ENCODE results near the gene LRTM2.
A peak's percentile ranks its signal among the peaks of the same experiment; 100 is the strongest.

Gene LRTM2

DNA sequence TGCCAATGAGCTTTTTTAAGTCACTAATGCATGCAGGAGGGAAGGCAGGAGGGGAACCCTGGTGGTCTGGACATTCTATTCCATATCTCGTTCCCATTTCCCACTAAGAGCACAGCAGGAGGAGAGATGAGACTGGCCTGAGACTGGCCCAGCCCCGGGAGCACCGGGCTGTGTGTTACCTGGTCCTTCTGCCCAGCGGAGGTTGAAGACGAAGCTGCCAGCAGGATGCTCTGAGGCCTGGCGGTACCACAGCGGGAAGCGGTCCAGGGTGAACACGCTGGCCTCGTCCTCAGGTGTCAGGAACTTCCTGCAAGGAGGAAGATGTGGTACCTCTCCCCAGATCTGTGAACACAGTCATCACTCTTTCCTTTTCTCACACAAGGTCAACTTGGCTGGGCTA lies 23.9 kb downstream of the LRTM2 start:
- DNase-seq: no peak

DNA sequence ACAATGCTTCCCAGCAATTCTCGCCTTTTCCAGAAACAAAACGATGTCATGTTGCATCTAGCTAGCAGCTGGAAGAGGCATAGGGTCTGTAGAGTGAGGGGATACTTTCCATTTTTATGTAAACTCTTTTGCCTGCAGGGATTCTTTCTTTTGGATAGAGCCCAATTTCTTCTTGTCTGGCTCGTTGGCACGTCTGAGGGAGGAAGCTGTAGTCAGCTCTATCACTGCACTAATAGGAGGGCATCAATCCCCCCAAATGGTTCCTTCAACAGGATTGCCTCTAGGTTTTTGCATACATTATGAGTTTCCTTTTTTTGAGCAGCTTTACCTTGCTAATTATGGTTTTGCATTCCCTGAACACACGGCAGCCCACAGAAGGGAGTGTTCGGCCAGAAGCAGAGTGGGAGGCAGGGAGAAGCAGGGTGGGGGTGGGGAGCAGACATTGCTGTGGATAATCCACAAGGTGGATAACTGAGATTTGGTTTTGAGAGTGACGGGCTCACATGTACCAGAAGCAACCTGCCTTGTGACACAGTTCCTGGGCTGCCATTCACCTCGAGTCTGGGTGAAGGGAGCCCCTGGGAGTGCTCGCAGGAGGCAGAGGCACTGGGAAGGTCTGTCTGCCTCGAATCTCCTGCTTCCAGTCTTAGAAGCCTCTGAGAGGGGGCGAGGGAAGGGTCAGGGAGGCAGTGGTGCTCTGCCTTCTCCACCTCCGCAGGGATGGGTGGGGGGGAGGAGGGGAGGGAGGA lies 24.5 kb downstream of the LRTM2 start:
- no peak for DNase-seq

DNA sequence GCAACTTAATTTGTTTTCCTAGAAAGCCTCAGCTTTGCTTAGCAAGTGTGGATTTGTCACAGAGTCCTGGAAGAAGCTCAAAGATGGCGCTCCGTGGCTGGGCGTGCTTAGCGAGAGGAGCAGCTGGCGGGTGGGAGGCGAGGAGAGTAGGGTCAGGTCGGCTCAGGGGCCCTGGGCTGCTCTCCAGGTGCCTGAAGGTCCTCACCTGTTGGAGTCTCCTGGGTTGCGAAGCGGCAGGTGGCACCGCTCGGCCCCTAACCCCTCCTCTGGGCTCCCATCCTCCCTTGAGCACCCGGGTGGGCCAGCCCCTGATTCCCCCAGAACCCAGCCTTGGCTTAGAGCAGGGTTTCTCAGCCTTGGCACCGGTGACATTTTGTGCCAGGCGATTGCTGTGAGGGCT lies 25.1 kb downstream of the LRTM2 start:
- no peak for DNase-seq

DNA sequence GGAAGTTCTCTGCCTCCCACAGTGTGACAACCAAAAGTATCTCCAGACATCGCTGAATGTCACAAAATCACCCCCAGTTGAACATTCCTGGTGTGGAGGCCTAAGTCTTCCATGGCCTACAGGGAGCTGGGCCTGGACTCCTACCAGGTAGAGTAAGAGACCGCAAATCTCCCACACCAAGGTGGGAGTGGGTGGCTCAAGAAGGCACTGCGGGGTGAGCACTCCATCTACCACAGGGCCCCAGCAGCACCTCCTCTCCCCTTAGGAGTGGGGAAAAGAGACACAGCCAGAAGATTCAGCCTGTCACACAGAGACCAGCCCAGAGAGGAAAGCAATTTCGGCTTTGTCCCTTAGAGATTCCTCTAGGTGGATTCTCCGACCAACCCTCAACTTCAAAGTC lies 25.5 kb downstream of the LRTM2 start:
- no peak for DNase-seq

DNA sequence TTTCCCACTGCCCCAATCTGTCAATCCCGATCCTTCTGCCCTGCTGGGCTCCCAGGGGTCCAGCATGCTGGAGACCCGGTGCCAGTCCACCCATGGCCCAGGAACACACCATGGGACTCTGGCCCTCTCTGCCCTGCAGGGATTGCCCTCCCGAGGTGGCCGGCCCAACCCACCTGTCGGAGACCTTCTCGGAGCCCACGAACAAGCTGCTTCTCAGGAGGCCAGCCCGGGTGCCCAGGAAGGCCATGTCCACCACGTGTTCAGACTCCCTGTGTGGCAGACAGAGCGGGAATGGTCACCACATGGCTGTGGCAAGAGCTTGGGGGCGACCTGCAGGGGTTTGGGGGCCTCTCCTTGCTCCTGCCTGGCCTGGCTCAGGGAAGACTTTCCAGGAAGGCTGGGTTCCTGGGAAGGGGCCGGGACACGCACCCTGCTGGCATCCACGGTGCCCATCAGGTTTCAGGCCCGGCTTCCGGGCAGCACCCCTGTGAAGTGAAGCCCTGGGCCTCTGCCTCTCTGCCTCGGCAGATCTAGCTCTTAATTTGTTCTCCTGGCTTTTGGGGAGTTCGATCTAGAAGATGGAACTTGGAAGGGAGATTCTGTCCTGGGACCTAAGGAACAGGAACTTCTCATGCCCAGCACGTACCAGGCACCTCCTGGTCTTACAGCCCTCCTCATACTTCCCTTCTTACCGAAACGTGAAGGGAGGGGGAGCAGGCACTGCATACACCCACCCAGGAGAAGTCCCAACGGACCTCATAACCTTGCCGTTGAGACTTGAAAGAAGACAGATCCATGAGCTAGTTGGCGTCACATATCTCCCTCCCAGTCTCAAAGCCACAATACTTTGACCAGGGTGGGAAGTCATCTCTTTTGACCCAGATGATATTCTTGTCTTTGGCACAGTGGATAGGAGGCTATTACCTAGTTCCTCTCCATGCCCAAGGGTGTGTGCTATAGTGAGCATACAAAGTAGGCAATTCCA lies 26.3 kb downstream of the LRTM2 start:
- no peak for DNase-seq

DNA sequence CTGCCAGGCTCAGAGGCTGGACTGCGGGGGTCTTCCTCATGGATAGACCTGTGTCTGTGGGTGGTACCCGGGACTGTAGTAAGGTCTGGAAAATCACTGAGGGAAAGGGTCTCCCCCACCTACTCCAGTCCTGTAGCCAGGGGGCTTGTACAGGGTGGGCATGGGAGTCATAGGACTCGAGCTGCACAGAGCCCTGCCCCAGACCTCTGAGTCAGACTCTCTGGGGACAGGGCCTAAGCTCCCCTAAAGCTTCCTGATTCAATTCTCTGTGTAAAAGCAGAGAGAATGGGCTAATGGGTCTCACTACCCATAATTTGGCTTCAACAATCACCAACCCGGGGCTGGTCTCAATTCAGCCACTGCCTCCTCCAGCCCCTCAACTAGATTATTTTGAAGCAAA lies 27.0 kb downstream of the LRTM2 start:
- DNase-seq: no peak

DNA sequence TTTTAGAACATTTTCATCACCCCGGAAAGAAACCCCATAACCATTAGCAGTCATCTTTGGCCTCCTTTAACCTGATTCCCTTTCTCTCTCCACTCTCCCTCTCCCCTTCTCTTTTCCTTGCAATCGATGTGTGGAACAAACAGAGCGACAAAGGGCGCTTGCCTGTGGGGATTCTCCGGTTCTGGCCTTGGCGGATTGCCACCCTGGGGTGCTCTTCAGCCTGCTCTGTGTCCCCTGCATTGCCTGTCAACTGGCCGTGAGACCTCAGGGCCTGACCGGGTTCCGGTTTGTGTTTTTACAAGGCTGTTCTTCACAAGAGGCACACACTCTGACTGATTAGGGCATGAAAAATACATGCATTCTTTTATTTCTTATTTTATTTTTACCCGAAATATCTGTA lies 27.8 kb downstream of the LRTM2 start:
- no peak for DNase-seq

DNA sequence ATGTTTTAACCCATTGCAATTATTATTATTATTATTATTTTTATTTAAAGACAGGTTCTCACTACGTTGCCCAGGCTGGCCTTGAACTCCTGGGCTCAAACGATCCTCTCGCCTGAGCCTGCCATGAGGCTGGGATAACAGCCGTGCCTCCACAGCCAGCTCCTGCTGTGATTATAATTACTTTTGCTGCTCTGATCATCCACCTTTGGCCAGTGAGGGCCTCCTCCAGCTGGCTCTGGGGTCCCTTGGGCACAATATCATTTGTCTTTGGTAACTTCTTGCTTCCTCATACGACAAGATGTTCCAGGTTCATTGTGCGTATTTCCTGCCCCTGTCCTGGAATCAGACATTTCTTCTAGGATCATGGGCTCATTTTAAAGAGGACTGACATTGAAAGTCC lies 28.4 kb downstream of the LRTM2 start:
- no peak for DNase-seq

DNA sequence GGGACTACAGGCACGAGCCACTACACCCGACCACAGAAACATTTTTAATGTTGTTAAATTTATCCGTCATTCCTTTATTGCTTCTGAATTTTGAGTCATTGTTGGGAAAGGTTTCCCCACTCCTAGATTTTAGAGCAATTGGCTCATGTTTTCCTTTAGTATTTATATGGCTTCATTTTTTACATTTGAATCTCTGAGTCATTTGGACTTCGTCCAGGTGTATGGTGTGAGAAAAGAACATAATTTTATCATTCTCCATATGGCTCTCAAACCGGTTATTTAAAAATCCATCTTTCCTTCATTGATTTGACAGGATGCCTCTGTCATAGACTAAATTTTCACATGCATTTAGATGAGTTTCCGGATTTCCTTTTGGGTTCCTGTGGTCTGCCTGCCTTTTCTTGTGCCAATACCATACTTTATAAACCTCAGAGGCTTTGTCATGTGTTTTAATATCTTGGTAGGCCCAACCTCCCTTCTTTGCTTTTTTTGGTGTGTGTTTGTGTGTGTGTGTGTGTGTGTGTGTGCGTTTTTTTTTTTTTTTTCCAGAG lies 30.9 kb downstream of the LRTM2 start:
- no peak for DNase-seq

DNA sequence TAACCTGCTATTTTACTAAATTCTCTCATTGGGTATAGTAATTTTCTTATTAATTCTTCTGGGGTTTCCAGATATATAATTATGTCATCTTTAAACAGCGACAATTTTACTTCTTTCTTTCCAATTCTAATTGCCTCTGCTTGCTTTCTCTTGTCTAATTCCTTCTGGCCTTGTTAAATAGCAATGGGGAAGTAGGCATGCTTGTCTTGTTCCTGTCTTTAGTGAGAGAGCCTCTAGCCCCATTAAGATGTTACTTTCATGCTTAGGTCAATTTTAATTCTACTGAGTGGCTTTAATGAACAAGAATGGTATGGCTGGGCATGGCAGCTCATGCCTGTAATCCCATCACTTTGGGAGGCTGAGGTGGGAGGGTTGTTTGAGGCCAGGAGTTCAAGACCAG lies 31.7 kb downstream of the LRTM2 start:
- DNase-seq: no peak

DNA sequence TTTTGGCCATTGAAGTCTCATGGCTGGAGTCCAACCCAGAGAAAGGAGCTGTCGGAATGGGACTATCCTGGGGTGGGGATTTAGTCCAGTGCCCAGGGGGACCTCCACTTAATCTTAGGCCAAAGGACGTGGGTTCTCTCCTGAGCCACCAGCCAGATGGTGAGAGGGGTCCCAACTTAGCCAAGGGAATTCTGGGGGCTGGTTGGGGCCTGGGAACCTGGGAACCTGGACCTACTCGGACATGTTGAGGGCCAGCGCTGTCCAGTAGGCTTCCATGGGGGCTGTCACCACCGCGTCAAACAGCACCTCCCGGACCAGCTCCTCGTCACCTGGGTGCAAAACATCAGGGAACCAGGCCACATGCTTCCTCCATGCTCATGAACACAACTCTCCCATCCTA lies 33.4 kb downstream of the LRTM2 start:
- no peak for DNase-seq

DNA sequence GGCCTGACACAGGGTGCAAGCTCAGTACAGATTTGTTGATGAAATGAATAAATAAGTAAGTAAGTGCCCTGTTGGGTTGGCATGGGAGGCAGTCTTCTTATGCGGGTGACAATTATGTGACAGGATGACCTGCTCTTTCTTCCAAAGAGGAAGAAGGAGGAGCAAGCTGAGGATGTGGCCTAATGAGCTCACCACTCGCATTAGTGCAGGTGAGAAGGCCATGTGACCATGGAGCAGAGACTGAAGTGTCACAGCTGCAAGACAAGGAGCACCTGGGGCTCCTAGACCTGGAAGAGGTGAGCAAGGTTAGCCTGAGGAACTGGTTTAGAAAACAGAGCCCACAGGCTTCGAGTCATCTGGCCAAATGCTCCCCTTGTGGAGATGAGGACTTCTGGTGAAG lies 34.9 kb downstream of the LRTM2 start:
- DNase-seq: peak; percentile 67

DNA sequence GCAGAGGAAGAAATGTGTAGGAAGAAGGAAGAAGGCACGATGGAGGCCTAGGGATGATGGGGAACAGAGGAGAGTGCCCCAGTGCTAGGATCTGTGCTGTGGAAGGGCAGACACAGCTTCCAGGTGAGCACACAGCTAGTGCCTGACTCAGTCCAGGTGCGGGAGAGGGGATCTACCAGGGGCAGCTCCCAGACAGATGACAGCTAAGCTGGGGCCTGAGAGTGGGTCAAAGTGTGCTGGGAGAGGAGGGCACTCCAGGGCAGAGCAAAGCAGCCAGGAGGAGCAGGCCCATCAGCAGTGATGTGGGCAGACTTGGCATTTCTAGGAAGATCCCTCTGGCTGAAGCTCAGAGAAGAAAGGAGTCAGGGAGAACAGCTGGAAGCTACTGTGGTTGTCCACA lies 36.7 kb downstream of the LRTM2 start:
- DNase-seq: no peak

DNA sequence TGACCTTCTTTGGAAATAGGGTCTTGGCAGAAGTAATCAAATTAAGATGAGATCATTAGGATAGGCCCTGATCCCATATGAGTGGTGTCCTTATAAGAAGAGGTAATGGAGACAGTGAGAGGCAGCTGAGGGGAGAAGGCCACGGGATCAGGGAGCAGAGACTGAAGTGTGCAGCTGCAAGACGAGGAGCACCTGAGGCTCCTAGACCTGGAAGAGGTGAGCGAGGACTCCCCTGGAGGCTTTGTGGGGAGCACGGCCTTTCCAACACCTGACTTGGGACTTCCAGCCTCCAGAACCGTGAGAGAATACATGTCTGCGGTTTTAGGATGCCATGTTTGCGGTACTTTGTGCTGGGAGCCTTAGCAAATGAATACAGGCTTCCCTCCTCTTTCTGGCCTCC lies 37.5 kb downstream of the LRTM2 start:
- DNase-seq: no peak

DNA sequence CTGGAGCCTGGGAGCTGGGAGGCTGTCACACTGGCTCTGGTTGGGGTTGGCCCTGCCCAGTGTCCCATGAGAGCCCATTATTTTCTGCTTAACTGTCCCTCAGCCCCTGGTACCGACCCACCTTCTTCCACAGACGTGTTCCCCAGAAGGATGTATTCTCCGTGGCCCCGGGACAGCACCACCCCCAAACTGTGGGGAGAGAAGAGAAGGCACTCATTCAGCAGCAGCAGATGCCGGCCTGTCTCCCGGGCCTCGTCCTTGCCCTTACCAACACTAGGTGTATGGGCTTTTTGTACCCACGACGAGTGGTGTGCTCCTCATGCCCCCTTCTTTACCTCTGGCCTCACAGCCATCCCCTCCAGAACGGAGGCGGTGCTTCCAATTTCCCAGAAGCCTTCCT lies 38.1 kb downstream of the LRTM2 start:
- DNase-seq: no peak

DNA sequence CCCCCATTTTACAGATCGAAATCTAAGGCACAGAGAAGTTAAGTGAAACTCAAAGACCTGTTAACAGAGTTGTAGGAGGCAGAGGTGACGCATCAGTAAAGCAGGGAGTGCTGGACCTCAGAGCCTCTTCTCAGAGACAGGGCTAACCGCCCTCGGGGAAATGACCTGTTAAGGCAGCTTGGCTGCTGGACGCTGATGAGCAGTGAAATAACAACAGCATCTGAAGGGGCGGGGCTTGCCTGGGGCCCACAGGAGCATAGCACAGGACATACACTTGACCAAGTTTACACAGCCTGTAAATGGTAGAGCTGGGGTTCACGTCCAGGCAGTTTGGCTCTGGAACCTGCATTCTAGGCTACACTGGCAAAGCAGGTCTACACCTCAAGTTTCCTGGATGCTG lies 39.3 kb downstream of the LRTM2 start:
- DNase-seq: peak; percentile 28

DNA sequence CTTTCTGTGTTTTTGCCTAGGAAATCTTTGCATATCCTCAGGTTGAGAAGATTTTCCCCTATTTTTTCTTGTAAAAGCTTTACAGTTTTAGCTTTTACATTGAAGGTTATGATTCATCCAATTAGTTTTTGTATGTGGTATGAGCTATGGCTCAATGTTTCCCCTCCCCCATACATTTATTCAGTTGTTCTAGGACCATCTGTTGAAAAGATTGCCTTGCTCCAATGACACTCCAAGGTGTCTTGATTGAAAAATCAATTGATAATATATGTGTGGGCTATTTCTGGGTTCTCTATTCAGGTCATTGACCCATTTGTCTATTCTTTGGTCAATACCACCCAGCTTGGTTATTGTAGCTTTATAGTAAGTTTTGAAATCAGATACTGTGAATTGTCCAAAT lies 42.6 kb downstream of the LRTM2 start:
- no peak for DNase-seq

DNA sequence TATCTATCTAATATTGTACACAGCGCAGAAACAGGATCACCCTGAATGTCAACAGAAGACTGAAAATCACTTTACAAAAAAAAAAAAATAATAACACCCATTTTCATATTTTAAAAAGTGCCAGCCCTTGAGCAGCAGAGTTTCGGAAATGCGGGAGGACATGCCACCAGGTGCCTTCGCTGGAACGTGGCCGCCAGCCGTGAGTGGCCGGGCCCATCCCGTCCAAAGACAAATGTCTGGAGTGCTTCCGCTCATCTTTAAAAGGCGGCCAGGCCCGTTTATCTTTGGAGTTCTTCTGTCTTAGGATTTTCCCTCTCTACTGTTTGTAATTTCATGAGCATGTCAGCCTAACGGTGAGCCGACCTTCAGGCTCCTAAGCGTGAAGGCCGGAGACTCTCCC lies 43.5 kb downstream of the LRTM2 start:
- no peak for DNase-seq

DNA sequence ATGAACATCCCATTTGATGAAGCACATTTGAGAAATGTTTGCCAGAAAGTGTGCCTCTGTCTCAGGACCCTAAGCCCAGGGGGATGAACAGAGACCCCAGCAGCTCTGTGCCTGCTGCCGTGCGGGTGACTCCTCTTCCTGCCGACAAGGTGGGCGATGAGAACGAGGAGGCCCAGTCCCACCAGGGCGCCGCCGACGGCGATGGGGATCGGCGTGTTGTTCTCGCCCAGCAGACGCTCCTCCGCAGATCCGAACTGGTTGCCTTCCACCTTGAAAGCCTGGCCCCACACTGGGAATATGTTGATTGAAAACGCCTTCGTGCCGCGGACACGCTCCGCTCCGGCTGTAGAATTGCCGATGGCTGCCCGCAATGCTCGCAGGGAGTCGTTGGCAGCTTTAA lies 44.1 kb downstream of the LRTM2 start:
- DNase-seq: no peak

DNA sequence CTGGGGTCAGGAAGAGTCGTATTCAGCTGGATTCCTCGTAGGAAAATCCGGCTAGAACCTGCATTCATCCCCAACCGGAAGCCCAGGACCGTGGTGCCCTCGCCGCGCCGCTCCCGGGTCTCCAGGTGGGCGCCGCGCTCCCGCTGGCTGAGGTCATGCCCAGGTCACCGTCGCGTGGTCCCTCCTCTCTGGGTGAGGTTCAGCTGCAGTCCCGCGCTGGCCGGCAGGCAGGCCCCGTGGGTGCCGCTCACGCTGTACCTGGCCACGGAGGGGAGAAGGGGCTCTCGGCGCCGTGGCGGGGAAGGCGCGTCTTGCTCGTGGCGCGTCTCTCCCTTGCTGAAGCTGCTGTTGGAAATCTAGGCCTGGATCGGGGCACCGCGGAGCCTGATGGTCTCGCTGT lies 44.5 kb downstream of the LRTM2 start:
- DNase-seq: no peak

DNA sequence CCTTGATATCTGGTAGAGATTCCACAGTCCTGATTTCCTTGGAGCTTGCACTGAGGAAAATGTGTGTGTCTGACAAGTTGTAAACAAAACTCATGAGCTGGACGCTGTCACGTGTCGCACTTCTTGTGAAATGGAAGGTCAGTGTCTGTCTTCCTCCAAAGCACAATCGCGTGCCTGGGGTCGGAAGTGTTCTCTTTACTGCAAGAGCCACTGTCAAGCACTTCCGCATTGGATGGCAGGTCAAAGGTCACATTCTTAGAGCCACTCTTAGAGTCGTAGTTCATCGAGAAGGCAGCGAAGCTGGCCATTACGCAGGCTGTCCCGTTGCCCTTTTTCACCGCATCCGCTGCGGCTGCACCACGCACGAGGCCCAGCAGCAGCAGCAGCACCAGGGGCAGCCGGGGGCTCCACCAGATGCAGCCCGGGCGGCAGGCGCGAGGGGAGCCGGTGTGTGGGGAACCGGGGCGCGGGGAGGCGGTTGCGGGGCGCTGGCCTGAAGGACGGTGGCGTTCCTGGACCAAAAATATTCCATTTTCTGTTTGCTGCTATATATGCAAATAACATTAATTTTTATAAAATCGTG lies 45.0 kb downstream of the LRTM2 start:
- DNase-seq: peak; percentile 25

DNA sequence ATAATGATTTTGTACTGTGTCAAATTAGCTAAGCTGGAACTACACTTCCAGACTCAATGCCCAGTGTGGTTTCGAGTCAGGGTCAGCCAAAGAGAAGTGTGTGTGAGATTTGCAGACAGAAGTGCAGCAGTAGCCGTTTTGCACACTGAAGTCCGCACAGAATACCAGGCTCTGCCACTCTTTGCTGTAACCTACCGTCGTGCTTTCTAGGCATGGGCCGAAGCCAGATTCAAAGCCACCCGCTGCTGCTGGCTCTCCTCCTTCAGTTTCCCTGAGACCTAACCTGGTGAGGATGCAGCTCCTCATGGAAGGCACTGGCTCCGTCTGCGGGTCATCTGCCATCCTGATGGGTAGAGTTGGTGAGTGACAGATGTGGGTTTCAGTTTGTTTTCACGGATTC lies 48.8 kb downstream of the LRTM2 start:
- no peak for DNase-seq

DNA sequence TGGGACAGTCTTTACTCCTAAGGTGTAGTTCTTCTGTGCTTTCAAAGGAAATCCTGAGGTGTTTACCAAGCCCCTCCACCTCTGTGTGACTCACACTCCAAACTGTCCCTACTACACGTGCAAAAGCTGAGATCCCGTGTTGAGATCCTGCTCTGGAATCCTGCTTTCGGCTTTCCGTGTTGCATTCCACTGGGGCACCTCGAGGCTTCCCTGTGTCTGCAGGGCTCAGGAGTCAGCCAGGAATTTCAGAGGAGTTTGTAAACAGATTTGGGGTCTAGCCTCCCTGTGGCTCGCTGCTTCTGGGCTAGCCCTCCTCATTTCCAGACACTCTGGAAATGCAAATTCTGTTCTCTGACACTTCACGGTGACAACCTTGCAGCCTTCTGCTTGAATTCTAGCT lies 49.7 kb downstream of the LRTM2 start:
- no peak for DNase-seq
